ENCODE measurements around the gene SLC22A17. TPM values are rescaled to one million over a fixed set of nuclear protein-coding genes. Genes with fewer than 3 reads are reported as not detected.

The SLC22A17 gene
- total and polyA plus RNA-seq, 2 of the 8 experiments (the other 6 are each of a cell fraction or from before 2014, with no cell fraction given), result 43.0 to 49.0 TPM

DNA sequence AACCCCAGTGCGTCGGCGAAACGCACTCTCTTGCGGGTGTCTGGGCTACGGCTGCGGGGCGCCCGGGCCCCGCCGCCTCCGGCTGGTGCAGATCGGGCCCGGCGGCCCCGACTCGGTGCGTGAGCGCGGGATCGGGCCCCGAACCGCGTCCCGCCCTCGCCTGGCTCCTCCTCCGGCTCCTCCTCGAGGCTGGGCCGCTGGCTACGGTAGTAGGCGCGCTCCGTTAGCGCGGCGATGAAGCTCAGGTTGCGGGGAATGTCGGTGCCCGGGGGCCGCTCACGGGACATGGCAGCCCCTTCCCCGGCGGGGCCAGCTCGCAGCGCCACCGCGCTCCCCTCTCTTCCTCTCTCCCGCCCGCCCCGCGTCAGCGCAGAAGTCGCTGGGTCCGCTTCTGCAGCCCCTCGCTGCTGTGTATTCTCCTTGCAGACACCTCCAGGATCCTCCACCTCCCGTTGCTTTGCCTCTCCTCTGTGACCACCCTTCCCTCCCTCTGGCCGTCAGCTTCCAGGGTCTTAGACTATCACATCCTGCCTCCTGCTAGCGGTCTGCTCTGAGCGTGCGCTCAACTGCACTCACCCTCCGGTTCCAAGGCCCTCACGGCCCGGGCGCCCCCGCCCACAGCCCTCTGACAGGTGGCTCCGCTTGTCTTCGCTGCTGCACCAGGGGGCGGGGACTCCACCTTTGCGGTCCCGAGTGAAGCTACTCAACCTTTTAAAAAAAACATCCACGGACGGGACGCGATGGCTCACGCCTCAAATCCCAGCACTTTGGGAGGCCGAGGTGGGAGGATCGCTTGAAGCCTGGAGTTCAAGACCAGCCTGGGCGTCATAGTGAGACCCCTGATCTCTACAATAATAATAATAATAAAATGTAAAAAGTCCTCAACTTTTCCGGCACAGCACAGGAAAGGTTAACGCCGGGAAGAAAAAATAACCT lies 50.1 kb downstream of the SLC22A17 start, which contains the start of gene PPP1R3E (continued):
- TF ChIP-seq FOSL1 (IDR thresholded peaks at IDR 0.05; ENCODE audit: insufficient read depth, low read depth, low read length), result no peak

All from H1 (cell line).